HG03135 (cell line): ENCODE measurements around the gene SH2D5.
"Not testable (repeated sequence)": the region's sequence is repeated elsewhere in the genome, so short reads cannot be mapped to it uniquely, and the experiment has no call there.

Source experiments
- ATAC-seq: cut with Tn5 transposase; IDR thresholded peaks from one replicate; pipeline ENCODE4 v1.9.1; 2021; ENCODE audit warnings: mild to moderate bottlenecking, moderate library complexity; ENCODE audit not compliant: unreplicated experiment

SH2D5 gene

GRCh38 chr1:20696397-20697333 is 35.8 kb downstream of the SH2D5 start:
- ATAC-seq = peak; percentile 62

GRCh38 chr1:20695515-20695914 is 37.0 kb downstream of the SH2D5 start:
- ATAC-seq = no peak

- no peak for ATAC-seq
Observed at GRCh38 chr1:20693623-20694022, 38.9 kb downstream of the SH2D5 start.

GRCh38 chr1:20691872-20692271 is 40.6 kb downstream of the SH2D5 start:
- no peak for ATAC-seq

GRCh38 chr1:20689645-20690056 is 42.9 kb downstream of the SH2D5 start:
- no peak for ATAC-seq

- no peak for ATAC-seq
Observed at GRCh38 chr1:20686883-20687725, 45.4 kb downstream of the SH2D5 start.

GRCh38 chr1:20685741-20686140 is 46.8 kb downstream of the SH2D5 start:
- no peak for ATAC-seq

GRCh38 chr1:20685099-20685662 is 47.3 kb downstream of the SH2D5 start:
- ATAC-seq = no peak

- ATAC-seq = no peak
Observed at GRCh38 chr1:20684651-20685050, 47.9 kb downstream of the SH2D5 start.

GRCh38 chr1:20684050-20684620 is 48.4 kb downstream of the SH2D5 start:
- no peak for ATAC-seq

- ATAC-seq = no peak
Observed at GRCh38 chr1:20683614-20684013, 48.9 kb downstream of the SH2D5 start.

- ATAC-seq = no peak
Observed at GRCh38 chr1:20682571-20683236, 49.8 kb downstream of the SH2D5 start.

- no peak for ATAC-seq
Observed at GRCh38 chr1:20681999-20682398, 50.5 kb downstream of the SH2D5 start.

- ATAC-seq = no peak
Observed at GRCh38 chr1:20680269-20680668, 52.2 kb downstream of the SH2D5 start.

GRCh38 chr1:20678599-20678998 is 53.9 kb downstream of the SH2D5 start:
- ATAC-seq = no peak

- ATAC-seq = not testable (repeated sequence)
Observed at GRCh38 chr1:20673626-20674025, 58.9 kb downstream of the SH2D5 start.

GRCh38 chr1:20672265-20672632 is 60.3 kb downstream of the SH2D5 start:
- ATAC-seq = no peak

GRCh38 chr1:20670936-20671335 is 61.6 kb downstream of the SH2D5 start:
- no peak for ATAC-seq
